ENCODE data around the gene SORCS3.

SORCS3 gene

GRCh38 chr10:104872691-104873090 is 231.6 kb downstream of the SORCS3 start:
- DNase-seq, result no peak

DNA sequence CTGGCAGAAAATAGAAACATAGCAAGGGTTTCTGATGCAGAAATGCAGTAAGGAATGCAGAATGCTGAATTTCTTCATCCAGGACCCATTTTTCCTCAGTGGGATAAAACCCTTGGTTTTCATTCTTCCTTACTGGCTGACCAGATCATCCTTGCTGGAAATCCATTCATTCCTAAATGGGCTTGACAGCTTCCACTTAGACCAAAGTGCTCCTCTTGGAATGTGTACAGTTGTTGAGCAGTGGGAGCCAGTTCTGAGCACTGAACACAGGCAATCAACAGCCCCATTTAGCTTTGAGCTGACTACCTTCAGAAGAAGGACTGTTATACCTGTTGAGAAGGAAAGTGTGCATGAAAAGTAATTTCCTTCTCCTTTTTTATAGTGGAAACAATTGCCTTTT is 232.1 kb downstream of the SORCS3 start:
- DNase-seq, result no peak

GRCh38 chr10:104875561-104875960 is 234.5 kb downstream of the SORCS3 start:
- no peak for DNase-seq

GRCh38 chr10:104880624-104881398 is 239.7 kb downstream of the SORCS3 start:
- DNase-seq, result no peak

DNA sequence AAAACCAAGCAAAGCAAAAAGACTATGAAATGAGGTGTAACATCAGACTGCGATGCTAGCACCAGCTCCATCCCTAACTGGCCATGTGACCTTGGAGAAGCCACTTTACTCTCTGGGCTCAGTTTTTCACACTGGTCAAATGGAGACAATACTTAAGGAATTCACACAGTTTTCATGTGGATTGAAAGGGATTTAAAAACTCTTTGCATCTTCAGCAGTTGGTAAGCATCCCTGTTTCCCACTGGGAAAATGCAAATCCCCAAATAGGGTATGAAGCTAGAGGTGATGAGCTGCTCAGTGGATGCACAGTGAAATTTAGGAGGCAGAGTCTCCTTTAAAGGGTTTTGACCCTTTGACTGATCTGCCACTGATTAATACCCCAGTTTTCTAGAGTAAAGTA is 240.7 kb downstream of the SORCS3 start:
- no peak for DNase-seq

GRCh38 chr10:104892879-104893617 is 252.0 kb downstream of the SORCS3 start:
- no peak for DNase-seq

DNA sequence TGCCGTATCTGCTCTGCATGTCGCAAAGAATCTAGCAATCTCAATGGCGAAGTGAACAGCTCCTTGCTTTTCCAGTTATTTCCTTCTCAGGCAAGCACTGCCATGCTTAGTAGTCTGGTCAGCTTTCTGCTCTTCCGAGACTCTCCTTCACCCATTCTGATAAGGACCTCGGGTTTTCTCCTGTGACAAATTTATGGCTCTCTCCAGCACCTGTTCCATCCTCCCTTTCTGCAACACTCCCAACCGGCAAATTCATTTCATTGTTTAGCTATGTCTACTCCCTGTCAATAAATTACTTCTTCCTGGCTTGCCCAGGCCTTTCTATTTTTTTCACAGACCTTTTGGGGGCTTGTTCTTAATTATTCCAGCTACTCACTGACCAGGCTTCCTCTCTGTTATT is 252.6 kb downstream of the SORCS3 start:
- DNase-seq, result no peak

DNA sequence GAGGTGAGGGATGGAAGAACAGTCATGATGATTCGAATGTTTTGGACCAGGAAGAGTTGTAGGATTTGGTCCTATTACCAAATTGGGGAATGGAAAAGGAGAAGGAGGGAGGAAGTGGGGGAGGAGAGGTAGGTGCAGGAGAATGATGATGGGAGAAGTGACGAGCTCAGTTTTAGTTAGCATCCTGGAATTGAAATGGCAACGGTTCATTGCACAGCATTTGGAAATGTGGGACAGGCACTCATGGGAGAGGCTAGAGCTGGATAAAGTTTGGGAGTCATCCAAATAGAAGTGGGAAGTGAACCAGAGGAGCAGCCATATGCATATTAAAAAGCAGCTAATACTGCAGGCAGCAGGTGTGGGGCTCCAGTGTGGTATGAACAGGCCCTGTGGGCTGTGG is 253.6 kb downstream of the SORCS3 start:
- no peak for DNase-seq

GRCh38 chr10:104895541-104895940 is 254.5 kb downstream of the SORCS3 start:
- no peak for DNase-seq

- no peak for DNase-seq
Measured at GRCh38 chr10:104895981-104896380, 254.9 kb downstream of the SORCS3 start.

- no peak for DNase-seq
Measured at GRCh38 chr10:104897696-104898095, 256.6 kb downstream of the SORCS3 start.

GRCh38 chr10:104899779-104900178 is 258.7 kb downstream of the SORCS3 start:
- no peak for DNase-seq

- DNase-seq, result no peak
Measured at GRCh38 chr10:104903433-104903832, 262.3 kb downstream of the SORCS3 start.

DNA sequence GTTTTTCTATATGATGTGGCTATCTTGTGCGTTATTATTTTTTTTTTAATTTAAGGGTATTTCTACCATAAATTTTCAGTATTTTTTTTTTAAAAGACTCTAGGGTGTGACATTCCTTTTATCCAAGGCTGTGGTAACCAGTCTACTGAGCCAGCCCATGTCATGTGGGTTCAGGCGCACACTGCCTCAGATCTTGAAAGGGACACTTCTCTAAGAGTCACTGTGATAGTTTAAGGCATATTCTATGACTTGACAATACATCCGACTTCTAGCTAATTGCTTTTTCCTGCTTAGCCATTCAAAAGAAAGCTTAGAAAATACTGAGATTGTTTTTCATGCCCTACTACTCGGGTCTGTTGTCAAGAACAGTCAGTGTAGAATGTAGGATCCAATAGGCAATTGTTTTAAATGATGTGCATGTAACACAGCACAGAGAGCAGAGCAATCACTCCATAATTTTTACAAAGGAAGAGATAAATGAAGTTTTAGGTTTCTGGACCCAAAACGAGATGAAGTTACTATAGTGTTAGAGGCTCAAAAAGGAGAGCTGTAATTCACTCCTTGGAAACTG is 263.7 kb downstream of the SORCS3 start:
- no peak for DNase-seq

DNA sequence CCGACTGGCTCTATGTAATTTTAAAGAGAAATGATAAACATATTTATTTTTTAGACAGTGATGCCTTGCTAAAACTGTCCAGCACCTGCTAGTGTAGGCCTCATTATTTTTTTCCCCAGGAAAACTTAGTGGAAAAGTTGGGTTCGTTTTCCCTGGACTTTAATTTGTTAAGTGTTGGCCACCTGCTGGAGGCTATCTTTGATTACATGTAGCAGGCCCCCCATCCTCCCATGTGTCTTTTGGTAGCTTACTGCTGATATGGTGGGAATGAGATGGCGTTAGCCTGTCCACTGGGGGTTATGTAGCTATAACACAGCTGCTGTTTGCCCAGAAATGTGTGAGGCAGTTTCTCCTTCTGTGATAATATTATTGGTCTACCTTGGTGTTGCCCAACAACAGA is 265.0 kb downstream of the SORCS3 start:
- no peak for DNase-seq

DNA sequence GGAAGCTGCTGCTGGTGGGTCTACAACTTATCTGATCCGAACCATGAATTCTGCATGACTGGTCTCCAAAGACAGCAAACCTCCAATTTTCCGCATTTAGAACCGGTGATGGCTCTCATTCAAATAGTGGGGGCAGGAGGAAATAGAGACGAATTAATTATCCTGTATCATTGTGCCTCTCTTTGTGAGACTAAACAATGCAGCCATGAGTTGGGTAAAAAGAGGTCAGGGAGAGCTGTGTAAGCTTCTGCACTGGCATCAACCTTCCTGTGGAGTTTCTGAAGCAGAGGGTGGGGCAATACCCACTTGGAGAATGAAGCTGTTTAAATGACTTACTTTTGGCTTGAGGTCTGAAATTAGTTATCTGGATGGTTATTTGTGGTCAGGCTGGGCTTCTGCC is 266.4 kb downstream of the SORCS3 start:
- no peak for DNase-seq

DNA sequence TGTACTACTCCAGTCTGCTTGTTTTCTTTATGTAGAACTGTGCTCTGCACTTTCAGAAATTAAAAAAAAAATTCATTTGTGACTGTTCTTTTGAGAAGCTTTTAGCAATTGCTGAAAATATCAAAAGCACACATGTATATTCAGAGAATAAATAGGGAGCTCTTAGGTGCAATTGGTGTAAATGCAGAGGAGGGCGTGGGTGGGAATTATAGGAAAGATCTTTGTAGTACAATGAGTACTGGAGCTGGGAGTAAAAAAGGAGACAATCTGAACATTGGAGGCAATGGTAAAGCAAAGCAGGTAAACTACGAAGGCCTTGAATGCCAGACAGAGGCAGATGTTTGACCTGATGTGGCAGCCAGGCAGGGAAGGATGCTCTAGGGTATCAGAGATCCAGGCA is 267.5 kb downstream of the SORCS3 start:
- DNase-seq, result no peak

DNA sequence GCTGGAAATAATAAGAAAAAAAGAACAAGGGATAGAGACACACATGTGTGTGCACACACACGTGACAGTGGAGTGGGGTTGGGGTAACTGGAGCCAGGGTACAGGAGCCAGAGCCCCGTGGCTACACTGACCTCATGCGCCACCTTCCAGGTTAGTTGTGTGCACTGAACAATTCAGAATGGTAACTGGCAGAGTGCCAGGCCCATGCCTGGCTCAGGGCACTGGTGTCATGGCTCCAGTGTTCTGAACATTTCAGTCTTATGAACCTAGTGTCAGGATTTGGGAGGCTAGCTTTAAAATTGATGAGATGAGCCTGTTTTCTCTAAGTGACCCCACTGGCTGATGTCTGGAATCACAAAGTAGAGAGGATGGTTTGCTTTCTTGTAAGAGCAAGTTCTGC is 269.6 kb downstream of the SORCS3 start:
- no peak for DNase-seq

GRCh38 chr10:104913390-104913789 is 272.3 kb downstream of the SORCS3 start:
- DNase-seq, result no peak

DNA sequence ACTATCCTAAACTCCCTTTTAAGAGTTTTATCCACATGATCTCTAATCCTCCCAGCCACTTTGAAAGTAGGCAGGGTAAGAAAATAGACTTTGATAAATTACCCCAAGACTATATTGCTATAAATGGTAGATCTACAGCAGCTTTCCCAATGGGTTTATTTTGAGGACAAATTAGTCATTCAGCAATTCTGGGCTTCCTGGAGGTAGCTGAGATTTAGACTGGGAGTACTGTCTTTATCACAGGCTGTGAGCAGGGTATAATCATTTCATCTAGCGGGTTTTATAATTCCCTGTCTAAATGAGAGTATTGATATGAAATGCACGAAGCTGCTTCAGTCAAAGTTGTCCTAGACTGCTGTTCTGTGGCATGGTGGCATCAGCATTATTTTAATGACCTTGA is 279.4 kb downstream of the SORCS3 start:
- DNase-seq, result no peak

GRCh38 chr10:104921763-104922162 is 280.7 kb downstream of the SORCS3 start:
- no peak for DNase-seq

GRCh38 chr10:104922810-104923209 is 281.7 kb downstream of the SORCS3 start:
- DNase-seq, result no peak

DNA sequence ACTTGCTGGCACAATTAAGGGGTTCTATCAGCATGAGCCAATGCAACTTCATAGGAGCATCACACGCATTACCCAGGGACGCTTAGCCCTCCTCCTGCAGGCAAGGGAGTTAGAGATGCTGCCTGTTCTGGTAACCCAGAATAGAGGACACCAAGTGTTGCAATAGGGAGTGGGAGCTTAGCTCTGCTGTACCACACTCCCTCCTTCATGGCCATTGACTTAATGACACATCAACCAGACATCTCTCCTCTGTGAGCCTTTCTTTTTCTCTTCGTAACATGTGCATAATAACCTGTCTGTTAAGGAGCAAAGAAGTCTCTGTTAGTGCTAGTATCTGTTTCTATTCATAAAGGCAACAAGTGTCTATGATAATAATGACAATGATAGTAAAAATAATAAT is 282.4 kb downstream of the SORCS3 start:
- DNase-seq, result no peak

GRCh38 chr10:104924101-104924795 is 283.2 kb downstream of the SORCS3 start:
- no peak for DNase-seq
